Nephron progenitor cell (in vitro differentiated cells): ENCODE data around the gene CACNG4.

ENCODE experiments used
- DNase-seq: peaks from one replicate; pipeline ENCODE4 v3.0.0; 2021
- H3K27ac Mint-ChIP-seq: 2 replicates; pipeline ENCODE4 v1.8.0; 2021; ENCODE audit warnings: mild to moderate bottlenecking, moderate library complexity, mixed read lengths
- H3K27me3 Mint-ChIP-seq: 2 replicates; pipeline ENCODE4 v1.8.0; 2021; ENCODE audit warnings: mild to moderate bottlenecking, low read depth, mixed read lengths; ENCODE audit not compliant: poor library complexity
- H3K36me3 Mint-ChIP-seq: 2 replicates; pipeline ENCODE4 v1.8.0; 2021; ENCODE audit warnings: low read depth, mixed read lengths
- H3K4me1 Mint-ChIP-seq: 2 replicates; pipeline ENCODE4 v1.8.0; 2021; ENCODE audit warnings: mixed read lengths
- H3K4me3 Mint-ChIP-seq: 2 replicates; pipeline ENCODE4 v1.8.0; 2021; ENCODE audit warnings: mild to moderate bottlenecking, moderate library complexity, mixed read lengths
- H3K9me3 Mint-ChIP-seq: 2 replicates; pipeline ENCODE4 v1.8.0; 2021; ENCODE audit warnings: mild to moderate bottlenecking, moderate library complexity, mixed read lengths
- TF ChIP-seq, protein P1 (sequence below): fragments of 200-600 bp; sonication (generic); IDR thresholded peaks from 2 replicates; pipeline ENCODE4 v1.5.0; 2021; ENCODE audit warnings: antibody characterized with exemption

Gene CACNG4

DNA sequence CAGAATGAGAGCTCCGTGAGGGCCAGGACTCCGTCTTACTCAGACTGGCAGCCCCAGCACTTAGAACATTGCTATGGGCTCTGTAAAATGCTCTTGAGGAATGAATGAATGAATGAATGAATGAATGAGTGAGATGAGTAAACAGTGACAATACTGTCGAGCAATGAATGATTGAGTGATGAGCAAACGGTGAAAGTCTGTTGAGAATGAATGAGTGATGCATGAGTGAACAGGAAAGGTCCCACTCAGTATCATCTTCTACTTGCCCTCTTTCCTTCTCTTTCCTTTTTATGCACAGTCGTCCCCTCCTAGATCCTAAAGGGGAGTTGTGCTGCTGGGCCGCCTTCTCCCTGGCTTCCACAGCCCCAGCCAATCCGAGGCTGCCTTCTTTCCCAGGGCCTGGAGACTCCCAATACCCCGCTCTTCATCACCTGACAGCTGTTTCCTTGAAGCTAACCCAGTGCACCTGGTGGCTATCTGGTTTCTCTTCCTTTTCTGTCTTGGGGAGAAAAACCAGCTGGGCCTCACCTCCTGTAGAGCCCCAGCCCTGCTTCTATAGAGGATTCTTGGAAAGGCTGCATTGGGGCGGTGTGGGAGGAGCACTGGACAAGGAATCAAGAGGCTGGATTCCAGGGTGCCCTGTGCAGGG lies 47.1 kb downstream of the CACNG4 start:
- Mint-ChIP-seq H3K4me1 (peaks cover 15% of the 10 kb centered on the region), H3K36me3 (no peaks in the 10 kb centered on the region), H3K27ac (no peak overlapping the region), H3K27me3 (peaks cover 18% of the 10 kb centered on the region), H3K9me3 (no peaks in the 10 kb centered on the region), H3K4me3 (no peak overlapping the region)
- DNase-seq = no peak
- TF ChIP-seq, protein P1, sequence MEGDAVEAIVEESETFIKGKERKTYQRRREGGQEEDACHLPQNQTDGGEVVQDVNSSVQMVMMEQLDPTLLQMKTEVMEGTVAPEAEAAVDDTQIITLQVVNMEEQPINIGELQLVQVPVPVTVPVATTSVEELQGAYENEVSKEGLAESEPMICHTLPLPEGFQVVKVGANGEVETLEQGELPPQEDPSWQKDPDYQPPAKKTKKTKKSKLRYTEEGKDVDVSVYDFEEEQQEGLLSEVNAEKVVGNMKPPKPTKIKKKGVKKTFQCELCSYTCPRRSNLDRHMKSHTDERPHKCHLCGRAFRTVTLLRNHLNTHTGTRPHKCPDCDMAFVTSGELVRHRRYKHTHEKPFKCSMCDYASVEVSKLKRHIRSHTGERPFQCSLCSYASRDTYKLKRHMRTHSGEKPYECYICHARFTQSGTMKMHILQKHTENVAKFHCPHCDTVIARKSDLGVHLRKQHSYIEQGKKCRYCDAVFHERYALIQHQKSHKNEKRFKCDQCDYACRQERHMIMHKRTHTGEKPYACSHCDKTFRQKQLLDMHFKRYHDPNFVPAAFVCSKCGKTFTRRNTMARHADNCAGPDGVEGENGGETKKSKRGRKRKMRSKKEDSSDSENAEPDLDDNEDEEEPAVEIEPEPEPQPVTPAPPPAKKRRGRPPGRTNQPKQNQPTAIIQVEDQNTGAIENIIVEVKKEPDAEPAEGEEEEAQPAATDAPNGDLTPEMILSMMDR = no peak

GRCh38 chr17:67013891-67014290 lies 49.4 kb downstream of the CACNG4 start:
- Mint-ChIP-seq H3K27ac (no peak overlapping the region), H3K4me1 (peaks cover 28% of the 10 kb centered on the region), H3K27me3 (peaks cover 15% of the 10 kb centered on the region), H3K4me3 (no peak overlapping the region), H3K9me3 (no peaks in the 10 kb centered on the region), H3K36me3 (no peaks in the 10 kb centered on the region)
- DNase-seq = peak; percentile 25
- TF ChIP-seq, protein P1 = no peak

- H3K9me3 Mint-ChIP-seq = no peaks in the 10 kb centered on the region
- no peak for DNase-seq
- peaks cover 32% of the 10 kb centered on the region for H3K4me1 Mint-ChIP-seq
- peaks cover 20% of the 10 kb centered on the region for H3K27me3 Mint-ChIP-seq
- H3K36me3 Mint-ChIP-seq = no peaks in the 10 kb centered on the region
- TF ChIP-seq, protein P1 = no peak
- H3K4me3 Mint-ChIP-seq = no peak overlapping the region
- H3K27ac Mint-ChIP-seq = no peak overlapping the region
Observed at GRCh38 chr17:67015001-67015400, 50.5 kb downstream of the CACNG4 start.

- H3K36me3 Mint-ChIP-seq = no peaks in the 10 kb centered on the region
- peaks cover 32% of the 10 kb centered on the region for H3K4me1 Mint-ChIP-seq
- no peak overlapping the region for H3K27ac Mint-ChIP-seq
- no peak for DNase-seq
- TF ChIP-seq, protein P1 = no peak
- peaks cover 8% of the 10 kb centered on the region for H3K27me3 Mint-ChIP-seq
- no peak overlapping the region for H3K4me3 Mint-ChIP-seq
- no peaks in the 10 kb centered on the region for H3K9me3 Mint-ChIP-seq
Observed at GRCh38 chr17:67016039-67016762, 51.7 kb downstream of the CACNG4 start.

DNA sequence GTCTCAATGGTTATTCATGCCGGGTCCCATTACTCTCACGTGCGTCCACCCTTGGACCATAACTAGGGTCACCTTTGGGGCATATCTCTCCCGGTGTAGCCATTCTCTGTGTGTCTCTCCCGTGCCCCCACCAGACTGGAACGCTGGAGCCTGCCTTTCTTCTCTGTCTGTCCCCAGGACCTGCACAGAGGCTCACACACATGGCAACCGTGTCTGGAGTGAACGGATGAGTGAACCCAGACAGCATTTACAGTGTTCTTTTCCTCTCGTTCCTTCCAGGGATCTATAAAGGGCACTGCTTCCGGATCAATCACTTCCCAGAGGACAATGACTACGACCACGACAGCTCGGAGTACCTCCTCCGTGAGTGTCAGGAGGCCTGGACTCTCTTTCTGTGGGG lies 53.4 kb downstream of the CACNG4 start:
- Mint-ChIP-seq H3K36me3 (no peaks in the 10 kb centered on the region), H3K4me1 (peaks cover 32% of the 10 kb centered on the region), H3K27ac (no peak overlapping the region), H3K27me3 (peaks cover 8% of the 10 kb centered on the region), H3K9me3 (no peaks in the 10 kb centered on the region), H3K4me3 (no peak overlapping the region)
- DNase-seq = no peak
- TF ChIP-seq, protein P1 = no peak
